ENCODE measurements around the gene ANKRD28.

Gene ANKRD28

GRCh38 chr3:15676259-15676658 lies 121.5 kb downstream of the ANKRD28 start:
- in situ Hi-C loops (cut with HindIII; ENCODE audit: low sequenced_read_pairs): no loop called here

GRCh38 chr3:15673536-15673935 lies 124.2 kb downstream of the ANKRD28 start:
- in situ Hi-C loops (cut with HindIII; ENCODE audit: low sequenced_read_pairs): no loop called here

GRCh38 chr3:15667484-15667883 lies 130.3 kb downstream of the ANKRD28 start:
- in situ Hi-C loops (cut with HindIII; ENCODE audit: low sequenced_read_pairs): no loop called here

- in situ Hi-C loops (cut with HindIII; ENCODE audit: low sequenced_read_pairs): no loop called here
Observed at GRCh38 chr3:15666277-15666676, 131.5 kb downstream of the ANKRD28 start.

- in situ Hi-C loops (cut with HindIII; ENCODE audit: low sequenced_read_pairs): no loop called here
Observed at GRCh38 chr3:15665510-15666150, 132.1 kb downstream of the ANKRD28 start.

- in situ Hi-C loops (cut with HindIII; ENCODE audit: low sequenced_read_pairs): no loop called here
Observed at GRCh38 chr3:15664144-15664543, 133.6 kb downstream of the ANKRD28 start.

GRCh38 chr3:15660055-15660935 lies 137.5 kb downstream of the ANKRD28 start:
- in situ Hi-C loops (cut with HindIII; ENCODE audit: low sequenced_read_pairs): no loop called here

GRCh38 chr3:15659254-15659975 lies 138.4 kb downstream of the ANKRD28 start:
- in situ Hi-C loops (cut with HindIII; ENCODE audit: low sequenced_read_pairs): no loop called here

- in situ Hi-C loops (cut with HindIII; ENCODE audit: low sequenced_read_pairs): no loop called here
Observed at GRCh38 chr3:15657016-15657415, 140.8 kb downstream of the ANKRD28 start.

- in situ Hi-C loops (cut with HindIII; ENCODE audit: low sequenced_read_pairs): no loop called here
Observed at GRCh38 chr3:15656342-15656741, 141.4 kb downstream of the ANKRD28 start.

GRCh38 chr3:15654891-15655290 lies 142.9 kb downstream of the ANKRD28 start:
- in situ Hi-C loops (cut with HindIII; ENCODE audit: low sequenced_read_pairs): no loop called here

GRCh38 chr3:15654127-15654526 lies 143.7 kb downstream of the ANKRD28 start:
- in situ Hi-C loops (cut with HindIII; ENCODE audit: low sequenced_read_pairs): no loop called here

- in situ Hi-C loops (cut with HindIII; ENCODE audit: low sequenced_read_pairs): no loop called here
Observed at GRCh38 chr3:15653321-15653720, 144.5 kb downstream of the ANKRD28 start.

- in situ Hi-C loops (cut with HindIII; ENCODE audit: low sequenced_read_pairs): no loop called here
Observed at GRCh38 chr3:15651396-15651795, 146.4 kb downstream of the ANKRD28 start.

- in situ Hi-C loops (cut with HindIII; ENCODE audit: low sequenced_read_pairs): no loop called here
Observed at GRCh38 chr3:15649858-15650257, 147.9 kb downstream of the ANKRD28 start.

- in situ Hi-C loops (cut with HindIII; ENCODE audit: low sequenced_read_pairs): no loop called here
Observed at GRCh38 chr3:15649341-15649740, 148.4 kb downstream of the ANKRD28 start.

GRCh38 chr3:15647611-15648167 lies 150.1 kb downstream of the ANKRD28 start:
- in situ Hi-C loops (cut with HindIII; ENCODE audit: low sequenced_read_pairs): no loop called here

GRCh38 chr3:15646851-15647511 lies 150.8 kb downstream of the ANKRD28 start:
- in situ Hi-C loops (cut with HindIII; ENCODE audit: low sequenced_read_pairs): no loop called here

- in situ Hi-C loops (cut with HindIII; ENCODE audit: low sequenced_read_pairs): no loop called here
Observed at GRCh38 chr3:15645740-15646501, 151.9 kb downstream of the ANKRD28 start.

- in situ Hi-C loops (cut with HindIII; ENCODE audit: low sequenced_read_pairs): no loop called here
Observed at GRCh38 chr3:15645246-15645645, 152.5 kb downstream of the ANKRD28 start.
